B cell (primary cell): ENCODE results near the gene B4GALT1.

Experiments
- CTCF ChIP-seq: fragments of 200-600 bp; IDR thresholded peaks from one replicate; pipeline ENCODE4 v1.8.0; 2022; ENCODE audit warnings: antibody characterized with exemption, mild to moderate bottlenecking
- EZH2 ChIP-seq: IDR thresholded peaks from 2 replicates; pipeline ENCODE4 v1.6.1; 2012; ENCODE audit warnings: borderline replicate concordance, low read depth, mild to moderate bottlenecking, moderate library complexity, low read length; ENCODE audit not compliant: insufficient read depth, poor library complexity, severe bottlenecking

GRCh38 chr9:33103501-33104281 is 63.4 kb downstream of the B4GALT1 start:
- TF ChIP-seq CTCF: no peak
- TF ChIP-seq EZH2: no peak
